HepG2 (cell line): Measurements from ENCODE around the gene DAPK3. TPM values are rescaled to one million over a fixed set of nuclear protein-coding genes. Genes with fewer than 3 reads are reported as not detected.

Experiments
- BRD4 ChIP-seq: sonication (generic); formaldehyde crosslinking; IDR thresholded peaks from 2 replicates; pipeline ENCODE4 v1.4.0; 2020; ENCODE audit warnings: missing genetic modification reagents
- HOXA3 ChIP-seq: sonication (generic); formaldehyde crosslinking; IDR thresholded peaks from 2 replicates; pipeline ENCODE4 v1.5.0; 2020; ENCODE audit warnings: missing genetic modification reagents
- IKZF4 ChIP-seq: sonication (generic); formaldehyde crosslinking; IDR thresholded peaks from 2 replicates; pipeline ENCODE4 v1.5.1; 2020; ENCODE audit warnings: borderline replicate concordance, mild to moderate bottlenecking, low read depth, missing genetic modification reagents; ENCODE audit errors: not compliant biosample characterization
- MAFG ChIP-seq: sonication (generic); formaldehyde crosslinking; IDR thresholded peaks from 2 replicates; pipeline ENCODE4 v1.5.1; 2020; ENCODE audit warnings: mild to moderate bottlenecking, missing genetic modification reagents
- NRL ChIP-seq: sonication (generic); formaldehyde crosslinking; IDR thresholded peaks from 2 replicates; pipeline ENCODE4 v1.5.0; 2020; ENCODE audit warnings: missing genetic modification reagents, mild to moderate bottlenecking, moderate library complexity, borderline replicate concordance
- SCMH1 ChIP-seq: sonication (generic); formaldehyde crosslinking; IDR thresholded peaks from 2 replicates; pipeline ENCODE4 v1.9.0; 2021; ENCODE audit warnings: missing genetic modification reagents, mild to moderate bottlenecking, borderline replicate concordance
- TBX2 ChIP-seq: sonication (generic); formaldehyde crosslinking; IDR thresholded peaks from 2 replicates; pipeline ENCODE4 v1.5.0; 2020; ENCODE audit warnings: missing genetic modification reagents, mild to moderate bottlenecking, borderline replicate concordance
- THAP9 ChIP-seq: sonication (generic); formaldehyde crosslinking; IDR thresholded peaks from 2 replicates; pipeline ENCODE4; 2020; ENCODE audit warnings: missing genetic modification reagents, mild to moderate bottlenecking, borderline replicate concordance
- ZBTB39 ChIP-seq: sonication (generic); formaldehyde crosslinking; IDR thresholded peaks from 2 replicates; pipeline ENCODE4 v1.5.0; 2020; ENCODE audit warnings: missing genetic modification reagents
- ZNF121 ChIP-seq: sonication (generic); formaldehyde crosslinking; IDR thresholded peaks from 2 replicates; pipeline ENCODE4 v1.5.0; 2020; ENCODE audit warnings: mild to moderate bottlenecking, missing genetic modification reagents
- ZNF224 ChIP-seq: sonication (generic); formaldehyde crosslinking; IDR thresholded peaks from 2 replicates; pipeline ENCODE4 v1.5.0; 2020; ENCODE audit warnings: mild to moderate bottlenecking, missing genetic modification reagents
- ZNF549 ChIP-seq: sonication (generic); formaldehyde crosslinking; IDR thresholded peaks from 2 replicates; pipeline ENCODE4 v1.5.0; 2020; ENCODE audit warnings: missing genetic modification reagents
- ZNF713 ChIP-seq: sonication (generic); formaldehyde crosslinking; IDR thresholded peaks from 2 replicates; pipeline ENCODE4 v1.4.0; 2020; ENCODE audit warnings: mild to moderate bottlenecking, missing genetic modification reagents
- polyA plus RNA-seq, 8 experiments: library from polyadenylated mRNA; depleted of rRNA in 3 of 8; stranded (reverse) in 7 of 8; unstranded in 1 of 8; fragments of >200 nt; fragmentation: Illumina TruSeq in 4 of 8; extraction: Trizol in 4 of 8; gene quantifications; 2 replicates each; pipeline versions ENCODE4 v1.2.1 to v1.2.3, GENCODE V29; 2011 to 2016; ENCODE audit warnings: low read depth in 4 of 8, missing spikeins in 1 of 8, mixed read lengths in 1 of 8; ENCODE audit not compliant: insufficient read depth in 1 of 8
- total RNA-seq, 5 experiments: library from RNA; depleted of rRNA; stranded (reverse); fragments of >200 nt; fragmentation: Illumina TruSeq; extraction: Trizol; gene quantifications; 2 replicates each; pipeline ENCODE4 v1.2.3, GENCODE V29; 2016; ENCODE audit warnings: low read depth in 1 of 5
- TF ChIP-seq, protein P1 (sequence below): sonication (generic); formaldehyde crosslinking; IDR thresholded peaks from 2 replicates; pipeline ENCODE4 v1.9.0; 2021; ENCODE audit warnings: missing genetic modification reagents, mild to moderate bottlenecking, borderline replicate concordance
- TF ChIP-seq, protein P2 (sequence below): sonication (generic); formaldehyde crosslinking; IDR thresholded peaks from 2 replicates; pipeline ENCODE4 v1.5.0; 2020; ENCODE audit warnings: missing genetic modification reagents, mild to moderate bottlenecking, borderline replicate concordance

The DAPK3 gene
- total and polyA plus RNA-seq, 2 of the 13 experiments (the other 11 are each of a cell fraction or from before 2014, with no cell fraction given): 30.5 to 37.3 TPM

- TF ChIP-seq, protein P1, sequence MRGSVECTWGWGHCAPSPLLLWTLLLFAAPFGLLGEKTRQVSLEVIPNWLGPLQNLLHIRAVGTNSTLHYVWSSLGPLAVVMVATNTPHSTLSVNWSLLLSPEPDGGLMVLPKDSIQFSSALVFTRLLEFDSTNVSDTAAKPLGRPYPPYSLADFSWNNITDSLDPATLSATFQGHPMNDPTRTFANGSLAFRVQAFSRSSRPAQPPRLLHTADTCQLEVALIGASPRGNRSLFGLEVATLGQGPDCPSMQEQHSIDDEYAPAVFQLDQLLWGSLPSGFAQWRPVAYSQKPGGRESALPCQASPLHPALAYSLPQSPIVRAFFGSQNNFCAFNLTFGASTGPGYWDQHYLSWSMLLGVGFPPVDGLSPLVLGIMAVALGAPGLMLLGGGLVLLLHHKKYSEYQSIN: no peak
- TF ChIP-seq IKZF4 (no peak), ZNF549 (CRISPR knock-in tag) (0 out of 2 replicates have a peak, but pooled peaks have one; percentile 6), MAFG (CRISPR knock-in tag) (0 out of 2 replicates have a peak, but pooled peaks have one; percentile 56), ZBTB39 (CRISPR knock-in tag) (peak; percentile 62; the same call in 1 of the 2 replicates), ZNF121 (CRISPR knock-in tag) (no peak), HOXA3 (peak; percentile 93), BRD4 (CRISPR knock-in tag) (peak; percentile 89), ZNF713 (CRISPR knock-in tag) (peak; percentile 78; the same call in 1 of the 2 replicates), THAP9 (CRISPR knock-in tag) (peak; percentile 83; the same call in 1 of the 2 replicates), ZNF224 (CRISPR knock-in tag) (peak; percentile 59), SCMH1 (CRISPR knock-in tag) (no peak), TBX2 (CRISPR knock-in tag) (peak; percentile 56; the same call in 1 of the 2 replicates), NRL (CRISPR knock-in tag) (peak; percentile 88)
- TF ChIP-seq, protein P2, sequence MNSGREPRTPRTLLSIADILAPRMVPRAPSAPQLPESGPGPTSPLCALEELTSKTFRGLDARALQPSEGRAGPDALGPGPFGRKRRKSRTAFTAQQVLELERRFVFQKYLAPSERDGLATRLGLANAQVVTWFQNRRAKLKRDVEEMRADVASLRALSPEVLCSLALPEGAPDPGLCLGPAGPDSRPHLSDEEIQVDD (CRISPR knock-in tag): peak; percentile 84; the same call in 1 of the 2 replicates
Observed at GRCh38 chr19:3984908-3985642, 14.2 kb upstream of the DAPK3 start, which contains the start of gene EEF2 (continued).
